ENCODE results near the gene ITGAL.

DNA sequence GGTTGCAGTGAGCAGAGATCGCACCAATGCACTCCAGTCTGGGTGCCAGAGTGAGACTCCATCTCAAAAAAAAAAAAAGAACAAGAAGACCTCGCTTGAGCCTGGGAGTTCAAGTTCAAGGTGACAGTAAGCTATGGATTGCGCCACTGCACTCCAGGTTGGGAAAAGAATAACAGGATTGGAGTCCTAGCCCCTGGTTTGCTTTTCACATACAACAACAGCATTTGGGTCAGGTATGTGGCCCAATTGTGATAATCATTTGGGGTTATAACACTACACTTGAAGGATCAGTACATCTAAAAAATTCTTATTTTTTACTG, 23.5 kb upstream of the ITGAL start:
- TF ChIP-seq, protein P1, sequence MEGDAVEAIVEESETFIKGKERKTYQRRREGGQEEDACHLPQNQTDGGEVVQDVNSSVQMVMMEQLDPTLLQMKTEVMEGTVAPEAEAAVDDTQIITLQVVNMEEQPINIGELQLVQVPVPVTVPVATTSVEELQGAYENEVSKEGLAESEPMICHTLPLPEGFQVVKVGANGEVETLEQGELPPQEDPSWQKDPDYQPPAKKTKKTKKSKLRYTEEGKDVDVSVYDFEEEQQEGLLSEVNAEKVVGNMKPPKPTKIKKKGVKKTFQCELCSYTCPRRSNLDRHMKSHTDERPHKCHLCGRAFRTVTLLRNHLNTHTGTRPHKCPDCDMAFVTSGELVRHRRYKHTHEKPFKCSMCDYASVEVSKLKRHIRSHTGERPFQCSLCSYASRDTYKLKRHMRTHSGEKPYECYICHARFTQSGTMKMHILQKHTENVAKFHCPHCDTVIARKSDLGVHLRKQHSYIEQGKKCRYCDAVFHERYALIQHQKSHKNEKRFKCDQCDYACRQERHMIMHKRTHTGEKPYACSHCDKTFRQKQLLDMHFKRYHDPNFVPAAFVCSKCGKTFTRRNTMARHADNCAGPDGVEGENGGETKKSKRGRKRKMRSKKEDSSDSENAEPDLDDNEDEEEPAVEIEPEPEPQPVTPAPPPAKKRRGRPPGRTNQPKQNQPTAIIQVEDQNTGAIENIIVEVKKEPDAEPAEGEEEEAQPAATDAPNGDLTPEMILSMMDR (IDR thresholded peaks at IDR 0.05; ENCODE audit: low read depth, low read length) = no peak
- TF ChIP-seq EZH2phosphoT487 (IDR thresholded peaks at IDR 0.05; ENCODE audit: low read depth) = no peak

All from OCI-LY3 (cell line).